GM13976 (cell line): ENCODE measurements around the gene SVIL.

Source experiments
- DNase-seq: peaks from one replicate; pipeline ENCODE4 v3.0.0; 2012; ENCODE audit warnings: low spot score
- CTCF ChIP-seq: IDR thresholded peaks from 2 replicates; pipeline ENCODE4 v1.5.1; 2012; ENCODE audit warnings: borderline replicate concordance, mild to moderate bottlenecking; ENCODE audit not compliant: insufficient read depth; ENCODE audit errors: extremely low read depth, missing control alignments, control extremely low read depth
- in situ Hi-C: fragments of 300-500 bp; cut with MboI; formaldehyde crosslinking; loops from one replicate; pipeline ENCODE4 v1.12.0; 2022; ENCODE audit warnings: low sequenced_read_pairs, mixed read lengths, inconsistent platforms; ENCODE audit not compliant: unreplicated experiment

The SVIL gene

DNA sequence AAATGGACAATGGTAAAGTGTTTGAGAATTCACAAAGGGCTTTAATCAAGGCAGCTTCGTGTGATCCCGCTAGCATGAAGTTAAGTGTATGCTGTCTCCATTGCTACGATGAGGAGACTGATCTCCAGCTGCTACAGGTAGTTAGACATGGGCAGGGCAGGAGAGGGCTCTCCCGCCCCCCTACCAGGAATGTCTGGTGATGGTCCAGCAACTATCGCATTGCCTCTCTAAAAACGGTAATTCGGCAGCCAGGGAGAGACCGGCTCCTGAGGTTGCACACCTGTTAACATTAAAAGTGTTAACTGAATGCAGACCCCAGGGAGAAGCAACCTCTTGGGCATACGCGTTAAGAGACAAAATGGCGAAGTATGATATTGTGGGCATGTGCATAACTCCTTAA is 37.9 kb downstream of the SVIL start:
- in situ Hi-C loops, result no loop called here
- no peak for TF ChIP-seq CTCF
- DNase-seq, result no peak

GRCh38 chr10:29596356-29596755 is 38.4 kb downstream of the SVIL start:
- in situ Hi-C loops, result no loop called here
- TF ChIP-seq CTCF, result no peak
- no peak for DNase-seq

DNA sequence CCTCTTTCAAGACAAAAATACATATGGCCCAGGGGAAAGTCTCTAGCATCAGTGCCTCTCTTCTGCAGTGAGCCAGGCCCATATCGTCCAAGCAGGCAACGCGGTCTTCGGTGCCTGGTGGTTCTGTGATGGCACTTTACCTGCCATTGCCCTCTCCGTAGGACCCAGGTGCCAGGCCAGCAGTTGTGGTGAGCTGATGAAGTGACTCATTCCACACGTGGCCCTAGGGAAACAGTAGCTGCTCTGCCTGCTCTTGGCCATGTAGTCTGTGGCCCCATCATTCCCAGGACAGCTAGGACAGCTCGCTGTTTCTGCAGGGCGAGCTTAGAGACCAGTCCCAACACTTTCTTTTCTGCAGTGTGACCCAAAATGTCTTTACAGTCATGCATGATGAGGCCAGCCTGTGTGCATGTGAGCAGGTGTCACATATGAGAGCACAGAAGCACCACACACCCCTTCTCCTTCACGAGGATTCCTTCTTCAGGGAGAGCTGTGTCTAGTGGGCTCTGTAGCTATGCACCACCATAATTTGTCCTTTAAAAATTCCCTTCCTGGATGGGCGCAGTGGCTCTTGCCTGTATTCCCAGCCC is 39.0 kb downstream of the SVIL start:
- in situ Hi-C loops, result no loop called here
- no peak for DNase-seq
- TF ChIP-seq CTCF, result no peak

DNA sequence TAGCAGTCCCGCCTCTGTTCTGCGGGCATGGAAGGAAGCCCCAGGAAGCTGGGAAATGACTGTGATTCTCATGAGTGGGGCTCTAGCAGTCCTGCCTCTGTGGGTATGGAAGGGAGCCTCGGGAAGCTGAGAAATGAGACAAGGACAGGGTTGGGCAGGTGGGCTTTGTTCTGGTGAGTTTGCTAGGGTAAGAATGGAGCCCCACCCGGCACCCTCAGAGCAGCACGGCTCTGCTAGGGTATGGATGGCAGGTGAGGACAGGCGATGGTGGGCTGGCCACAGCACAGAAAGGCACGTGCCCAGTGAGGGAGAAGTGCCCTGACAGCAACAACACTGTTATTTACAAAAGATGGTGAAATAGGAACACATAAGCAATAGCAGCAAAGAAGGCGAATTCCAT is 39.6 kb downstream of the SVIL start:
- DNase-seq, result no peak
- no peak for TF ChIP-seq CTCF
- in situ Hi-C loops, result no loop called here

- no peak for TF ChIP-seq CTCF
- DNase-seq, result no peak
- in situ Hi-C loops, result no loop called here
These were observed 43.2 kb downstream of the SVIL start for GRCh38 chr10:29591651-29591968.

GRCh38 chr10:29590915-29591650 is 43.7 kb downstream of the SVIL start:
- TF ChIP-seq CTCF, result no peak
- no peak for DNase-seq
- in situ Hi-C loops, result no loop called here
